ENCODE data around the gene JAK2.

GRCh38 chr9:4982721-4983482, 2.2 kb upstream of the JAK2 start:
- TF ChIP-seq EZH2 (IDR thresholded peaks at IDR 0.05; ENCODE audit: borderline replicate concordance, low read depth, low read length, severe bottlenecking): no peak
- no peak for TF ChIP-seq GATA2 (IDR thresholded peaks at IDR 0.05; ENCODE audit: insufficient read depth, insufficient read length, low read depth, low read length)
- no peak for TF ChIP-seq CTCF (IDR thresholded peaks at IDR 0.05; ENCODE audit: extremely low read depth in 1 of 2, insufficient read depth in 1 of 2, low read depth in 1 of 2, low read length in 2 of 2)
- TF ChIP-seq POLR2A (IDR thresholded peaks at IDR 0.05; ENCODE audit: low read depth, low read length): no peak
- no peak for TF ChIP-seq MAX (IDR thresholded peaks at IDR 0.05; ENCODE audit: insufficient read depth, insufficient read length)
- TF ChIP-seq POLR2AphosphoS5 (IDR thresholded peaks at IDR 0.05; ENCODE audit: insufficient read depth, low read depth, low read length): no peak
- TF ChIP-seq JUN (IDR thresholded peaks at IDR 0.05; ENCODE audit: borderline replicate concordance, insufficient read depth, insufficient read length, low read depth): no peak
- TF ChIP-seq MYC (IDR thresholded peaks at IDR 0.05; ENCODE audit: low read depth, low read length): no peak
- TF ChIP-seq FOS (IDR thresholded peaks at IDR 0.05; ENCODE audit: borderline replicate concordance, insufficient read depth, low read length): no peak
